IPS DF 19.7 (cell line): Measurements from ENCODE around the gene TNPO3.

Source experiments
- DNase-seq: peaks from one replicate; pipeline ENCODE4 v3.0.0-alpha.2; 2013; ENCODE audit warnings: low read depth, low spot score

The TNPO3 gene

DNA sequence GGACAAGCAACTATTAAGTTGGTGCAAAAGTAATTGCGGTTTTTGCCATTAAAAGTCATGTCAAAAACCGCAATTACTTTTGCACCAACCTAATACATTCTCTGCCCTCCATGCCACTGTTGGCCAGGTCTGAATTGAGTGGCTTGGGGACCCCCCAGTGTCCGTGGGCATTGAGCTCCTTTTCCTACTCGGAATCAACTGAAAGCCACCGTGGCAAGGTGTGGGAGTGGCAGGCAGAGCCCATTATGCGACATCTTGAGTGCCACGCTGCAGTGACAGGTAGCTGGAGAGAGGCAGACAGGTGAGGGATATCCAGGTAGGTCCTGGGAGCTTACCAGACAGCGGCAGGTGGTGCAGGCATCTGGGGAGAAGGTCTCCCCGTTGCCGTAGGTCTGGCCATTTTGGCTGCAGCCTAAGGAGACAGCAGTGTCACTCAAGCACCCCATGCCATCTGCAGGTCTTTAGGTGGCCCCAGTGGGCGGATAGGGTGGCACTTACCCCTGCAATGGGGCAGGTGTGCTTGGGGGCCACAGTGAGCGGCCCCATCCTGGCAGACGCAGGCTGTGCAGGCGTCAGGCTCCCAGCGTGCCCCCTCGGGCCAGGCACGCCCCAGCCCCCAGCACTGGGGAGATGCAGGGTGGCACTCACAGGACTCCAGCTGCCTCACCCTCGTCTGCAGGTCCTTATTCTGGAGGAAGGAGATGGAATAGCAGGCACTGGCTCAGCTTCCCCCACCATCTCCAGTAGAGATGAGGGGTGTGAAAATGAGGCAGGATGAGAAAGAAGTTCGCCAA, 147.9 kb downstream of the TNPO3 start:
- no peak for DNase-seq

DNA sequence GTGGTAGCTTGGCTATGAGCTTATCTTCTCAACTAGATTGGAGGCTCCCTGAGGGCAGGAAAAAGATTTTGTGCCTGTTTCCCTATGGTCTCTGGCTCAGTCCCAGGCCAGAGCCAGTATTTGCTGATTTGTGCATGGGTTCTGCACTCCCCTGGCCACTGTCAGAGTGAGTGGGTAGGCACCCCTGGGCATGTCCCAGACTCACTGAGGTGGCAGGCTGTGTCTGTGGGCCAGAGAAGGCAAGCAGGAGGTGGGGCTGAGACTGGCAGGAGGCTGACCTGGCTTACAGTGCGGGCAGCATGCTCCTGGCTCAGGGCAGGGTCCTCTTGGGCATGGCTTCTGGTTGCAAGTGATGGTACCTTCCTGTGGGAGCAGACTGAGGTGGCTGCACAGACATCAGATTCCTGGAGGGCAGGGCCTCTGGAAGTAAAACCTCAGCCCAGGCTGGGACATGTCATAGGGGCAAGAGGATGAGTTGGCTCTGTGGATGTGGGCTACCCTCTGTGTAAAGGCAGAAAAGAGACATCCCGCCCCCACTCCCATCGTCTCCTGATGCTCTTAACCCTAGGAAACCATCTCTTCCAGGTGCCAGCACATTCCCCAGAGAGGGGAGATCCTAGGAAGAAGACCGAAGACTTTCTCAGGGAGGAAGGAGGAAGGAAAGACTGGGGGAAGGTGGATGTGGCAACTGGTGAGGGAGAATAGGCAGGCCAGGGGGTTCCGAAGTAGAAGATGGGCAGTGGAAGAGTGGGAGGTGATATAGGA, 148.7 kb downstream of the TNPO3 start:
- no peak for DNase-seq

DNA sequence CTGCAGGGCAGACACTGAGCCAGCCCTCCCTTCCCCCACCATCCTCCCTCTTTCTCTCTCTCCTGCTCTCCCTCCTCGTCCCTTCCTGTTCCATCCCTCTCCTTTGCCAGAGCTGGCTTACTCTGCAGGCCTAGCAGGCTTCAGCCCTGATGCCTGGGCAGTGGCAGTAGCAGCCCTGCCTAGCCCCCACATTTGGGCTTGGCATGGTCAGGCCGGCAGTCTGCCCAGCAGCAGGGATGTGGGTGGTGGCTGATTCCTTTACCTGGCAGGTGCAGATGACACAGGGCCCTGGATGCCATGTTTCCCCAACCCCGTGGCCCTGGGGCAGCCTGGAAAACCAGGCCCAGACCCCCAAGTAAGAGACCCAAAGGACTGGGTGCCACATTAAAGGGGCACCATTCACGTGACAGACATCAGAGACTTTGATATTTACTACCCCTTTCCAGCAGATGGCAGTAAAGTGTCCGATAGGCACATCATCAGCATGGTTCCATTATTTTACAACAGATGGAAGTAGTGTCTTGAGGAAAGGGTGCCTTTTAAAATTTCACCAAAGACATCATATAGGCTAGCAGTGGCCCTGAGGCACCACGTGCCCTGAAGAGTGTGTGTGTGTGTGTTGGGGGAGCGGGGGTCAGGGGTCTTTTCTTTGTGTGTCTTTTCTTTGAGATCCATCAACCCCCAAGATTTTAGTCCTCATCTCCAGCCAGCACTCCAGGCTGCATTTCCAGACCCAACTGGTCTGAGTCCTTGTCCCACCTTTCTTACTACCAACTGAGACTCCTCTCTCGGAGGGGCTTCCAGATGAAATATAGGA, 150.3 kb downstream of the TNPO3 start:
- no peak for DNase-seq
